Karpas-422 (cell line): Measurements from ENCODE around the gene DLL4. TPM values are rescaled to one million over a fixed set of nuclear protein-coding genes. Genes with fewer than 3 reads are reported as not detected.

Experiments
- DNase-seq: peaks from one replicate; pipeline ENCODE4 v3.0.0-alpha.2; 2015
- H2AFZ ChIP-seq: fragments of 200-600 bp; sonication (generic); 2 replicates; pipeline ENCODE4 v1.6.1; 2014; ENCODE audit warnings: antibody characterized with exemption, low read length, mixed read lengths
- H3K27ac ChIP-seq: fragments of 200-600 bp; sonication (generic); 2 replicates; pipeline ENCODE4 v1.5.1; 2014; ENCODE audit warnings: mild to moderate bottlenecking, low read length, moderate library complexity
- H3K27me3 ChIP-seq: fragments of 200-600 bp; sonication (generic); 2 replicates; pipeline ENCODE4 v1.6.1; 2014; ENCODE audit warnings: low read length, mixed read lengths
- H3K36me3 ChIP-seq: fragments of 200-600 bp; sonication (generic); 2 replicates; pipeline ENCODE4 v1.6.1; 2014; ENCODE audit warnings: low read length, mixed read lengths; ENCODE audit not compliant: insufficient read depth
- H3K4me1 ChIP-seq: fragments of 200-600 bp; sonication (generic); 2 replicates; pipeline ENCODE4 v1.6.1; 2014; ENCODE audit warnings: mild to moderate bottlenecking, low read length, mixed read lengths
- H3K4me2 ChIP-seq: fragments of 200-600 bp; sonication (generic); 2 replicates; pipeline ENCODE4 v1.6.1; 2014; ENCODE audit warnings: low read length, low read depth, mild to moderate bottlenecking; ENCODE audit not compliant: poor library complexity, severe bottlenecking
- H3K4me3 ChIP-seq: fragments of 200-600 bp; sonication (generic); 2 replicates; pipeline ENCODE4 v1.5.1; 2014; ENCODE audit warnings: mild to moderate bottlenecking, antibody characterized with exemption, low read length, mixed read lengths
- H3K79me2 ChIP-seq: fragments of 200-600 bp; sonication (generic); 2 replicates; pipeline ENCODE4 v1.6.1; 2014; ENCODE audit warnings: mild to moderate bottlenecking, low read length, mixed read lengths
- H3K9ac ChIP-seq: fragments of 200-600 bp; sonication (generic); 2 replicates; pipeline ENCODE4 v1.6.0; 2014; ENCODE audit warnings: low read length
- H3K9me2 ChIP-seq: fragments of 200-600 bp; sonication (generic), shearing (Covaris generic); replicated peaks from 2 replicates; pipeline ENCODE4 v1.6.0; 2014; ENCODE audit warnings: mild to moderate bottlenecking, low read length, moderate library complexity; ENCODE audit not compliant: insufficient read depth
- H3K9me3 ChIP-seq: fragments of 300-700, 200-600 bp; sonication (generic); 2 replicates; pipeline ENCODE4 v1.6.1; 2014; ENCODE audit warnings: low read length, mixed read lengths
- H4K20me1 ChIP-seq: fragments of 200-600 bp; sonication (generic); 2 replicates; pipeline ENCODE4 v1.6.1; 2014; ENCODE audit warnings: mild to moderate bottlenecking, antibody characterized with exemption, low read length, low read depth; ENCODE audit not compliant: insufficient read depth
- total RNA-seq: library from RNA; depleted of rRNA; stranded (reverse); fragments of >200 nt; shearing (Covaris generic); gene quantifications from 2 replicates; pipeline ENCODE4 v1.2.3, GENCODE V29; 2014; ENCODE audit warnings: low replicate concordance; rRNA removed

DLL4 gene
- total RNA-seq: 0.36 TPM in 1 of 2 replicates, not detected in the other

DNA sequence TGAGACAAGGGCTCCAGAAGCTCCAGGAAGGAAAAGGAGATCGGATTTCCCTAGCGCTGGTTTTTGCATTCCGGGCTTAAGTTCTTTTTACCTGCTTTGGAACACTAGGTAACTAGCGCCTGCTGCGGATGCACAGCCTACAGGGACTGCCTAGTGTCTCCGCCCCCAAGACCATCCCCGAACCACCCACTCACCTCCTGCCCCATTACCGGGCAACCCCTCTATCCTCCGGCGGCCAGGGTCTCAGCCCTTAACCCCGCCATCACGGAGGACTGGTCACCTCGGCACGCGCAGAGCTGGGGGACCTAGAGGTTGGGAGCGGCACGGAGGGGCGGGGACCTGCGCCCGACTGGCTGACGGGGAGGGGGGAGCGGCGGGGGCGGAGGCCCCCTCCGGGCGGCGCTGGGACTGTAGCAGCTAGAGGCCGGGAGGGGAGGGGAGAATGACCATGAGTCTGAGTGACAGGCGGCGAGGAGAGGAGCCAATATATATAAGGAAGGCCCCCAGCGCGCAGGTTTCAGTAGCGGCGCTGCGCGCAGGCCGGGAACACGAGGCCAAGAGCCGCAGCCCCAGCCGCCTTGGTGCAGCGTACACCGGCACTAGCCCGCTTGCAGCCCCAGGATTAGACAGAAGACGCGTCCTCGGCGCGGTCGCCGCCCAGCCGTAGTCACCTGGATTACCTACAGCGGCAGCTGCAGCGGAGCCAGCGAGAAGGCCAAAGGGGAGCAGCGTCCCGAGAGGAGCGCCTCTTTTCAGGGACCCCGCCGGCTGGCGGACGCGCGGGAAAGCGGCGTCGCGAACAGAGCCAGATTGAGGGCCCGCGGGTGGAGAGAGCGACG lies at the start of gene DLL4:
TSS of gene DLL4 (plus strand) at position 520 of the 839 bp plus-strand sequence. CDS start 329 bp downstream, outside the sequence.
- peak within 1 kb of the TSS; percentile 91 for H3K4me2 ChIP-seq
- H3K79me2 ChIP-seq: no peaks in the 10 kb centered on the region
- no peak within 1 kb of the TSS for H3K27ac ChIP-seq
- peak within 1 kb of the TSS; percentile 43; the same call in 1 of the 2 replicates for H2AFZ ChIP-seq
- peak; percentile 74 for DNase-seq
- H3K36me3 ChIP-seq: no peaks in the 10 kb centered on the region
- H3K27me3 ChIP-seq: no peaks in the 10 kb centered on the region
- no peaks in the 10 kb centered on the region for H3K9me2 ChIP-seq
- H3K9me3 ChIP-seq: no peaks in the 10 kb centered on the region
- H3K4me3 ChIP-seq: peak within 1 kb of the TSS; percentile 65
- H4K20me1 ChIP-seq: no peaks in the 10 kb centered on the region
- peaks cover 36% of the 10 kb centered on the region for H3K4me1 ChIP-seq
- H3K9ac ChIP-seq: peak within 1 kb of the TSS; percentile 54

DNA sequence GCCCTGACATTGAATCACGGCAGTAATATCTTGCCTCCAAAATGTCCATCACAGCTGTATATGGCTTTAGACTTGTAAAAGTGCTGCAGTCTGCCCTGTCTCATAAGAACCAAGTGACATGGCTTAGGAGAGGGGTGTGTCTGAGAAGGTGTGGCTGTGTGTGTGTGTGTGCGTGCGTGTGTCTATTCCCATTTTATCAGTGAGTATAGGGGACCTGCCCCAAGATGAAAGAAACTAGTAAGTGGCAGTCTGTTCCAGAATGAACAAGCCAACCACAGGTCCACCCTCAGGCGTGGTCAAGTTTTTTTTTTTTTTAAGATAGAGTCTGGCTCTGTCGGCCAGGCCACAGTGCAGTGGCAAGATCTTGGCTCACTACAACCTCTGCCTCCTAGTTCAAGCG lies 49.5 kb upstream of the DLL4 start:
- no peaks in the 10 kb centered on the region for H3K9me3 ChIP-seq
- no peak overlapping the region for H3K9ac ChIP-seq
- no peaks in the 10 kb centered on the region for H3K27me3 ChIP-seq
- no peak for DNase-seq
- no peak overlapping the region for H3K4me3 ChIP-seq
- no peak overlapping the region for H3K27ac ChIP-seq
- H3K36me3 ChIP-seq: no peaks in the 10 kb centered on the region
- no peaks in the 10 kb centered on the region for H4K20me1 ChIP-seq
- no peak overlapping the region for H2AFZ ChIP-seq
- H3K4me2 ChIP-seq: no peak overlapping the region
- H3K79me2 ChIP-seq: no peaks in the 10 kb centered on the region
- H3K9me2 ChIP-seq: no peaks in the 10 kb centered on the region
- H3K4me1 ChIP-seq: no peaks in the 10 kb centered on the region; the same call in 1 of the 2 replicates

DNA sequence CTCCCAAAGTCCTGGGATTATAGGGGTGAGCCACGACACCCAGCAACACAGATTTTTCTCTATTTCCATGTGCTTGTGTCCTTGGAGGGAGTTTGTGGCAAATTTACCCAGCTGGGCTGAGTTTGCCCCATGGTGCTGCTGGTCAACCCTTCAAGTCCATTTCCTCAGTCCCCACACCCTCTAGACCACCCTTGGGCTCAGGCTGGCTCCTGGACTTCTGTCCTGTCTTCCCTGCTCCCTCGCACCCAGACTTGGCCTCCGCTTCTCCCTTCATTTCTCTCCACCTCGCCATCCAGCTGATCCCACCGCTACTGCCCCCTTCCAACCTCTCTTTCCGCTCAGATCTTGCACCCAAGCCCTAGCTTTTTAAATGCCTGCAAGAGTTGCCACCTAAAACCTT lies 47.8 kb upstream of the DLL4 start:
- H3K9me2 ChIP-seq: no peaks in the 10 kb centered on the region
- H3K36me3 ChIP-seq: no peaks in the 10 kb centered on the region
- H3K4me2 ChIP-seq: no peak overlapping the region
- no peak overlapping the region for H3K9ac ChIP-seq
- no peaks in the 10 kb centered on the region for H4K20me1 ChIP-seq
- H3K27ac ChIP-seq: no peak overlapping the region
- H3K79me2 ChIP-seq: no peaks in the 10 kb centered on the region
- DNase-seq: no peak
- H3K27me3 ChIP-seq: no peaks in the 10 kb centered on the region
- H3K4me3 ChIP-seq: no peak overlapping the region
- H2AFZ ChIP-seq: no peak overlapping the region
- H3K9me3 ChIP-seq: no peaks in the 10 kb centered on the region
- no peaks in the 10 kb centered on the region for H3K4me1 ChIP-seq

GRCh38 chr15:40886586-40886985 lies 42.6 kb upstream of the DLL4 start:
- Histone ChIP-seq H3K36me3 (no peaks in the 10 kb centered on the region), H3K79me2 (no peaks in the 10 kb centered on the region), H3K4me1 (peaks cover 7% of the 10 kb centered on the region), H3K9me2 (no peaks in the 10 kb centered on the region), H3K9me3 (no peaks in the 10 kb centered on the region), H3K27me3 (no peaks in the 10 kb centered on the region), H2AFZ (no peak overlapping the region), H3K4me2 (no peak overlapping the region), H3K27ac (no peak overlapping the region), H4K20me1 (no peaks in the 10 kb centered on the region), H3K4me3 (no peak overlapping the region), H3K9ac (no peak overlapping the region)
- DNase-seq: no peak

GRCh38 chr15:40889112-40889511 lies 40.0 kb upstream of the DLL4 start:
- DNase-seq: no peak
- Histone ChIP-seq H3K9me3 (no peaks in the 10 kb centered on the region), H3K9me2 (no peaks in the 10 kb centered on the region), H3K27me3 (no peaks in the 10 kb centered on the region), H4K20me1 (no peaks in the 10 kb centered on the region), H3K9ac (no peak overlapping the region), H3K4me2 (no peak overlapping the region), H2AFZ (no peak overlapping the region), H3K79me2 (no peaks in the 10 kb centered on the region), H3K4me3 (no peak overlapping the region), H3K27ac (no peak overlapping the region), H3K36me3 (no peaks in the 10 kb centered on the region), H3K4me1 (peaks cover 17% of the 10 kb centered on the region)

GRCh38 chr15:40891138-40891537 lies 38.0 kb upstream of the DLL4 start:
- H3K9me3 ChIP-seq: no peaks in the 10 kb centered on the region
- H3K4me2 ChIP-seq: no peak overlapping the region
- H2AFZ ChIP-seq: peak overlapping the region; percentile 45; the same call in 1 of the 2 replicates
- no peak overlapping the region for H3K27ac ChIP-seq
- no peak for DNase-seq
- H3K9ac ChIP-seq: no peak overlapping the region
- no peaks in the 10 kb centered on the region for H3K9me2 ChIP-seq
- 0 out of 2 replicates have a peak, but pooled peaks cover 3% of the 10 kb centered on the region for H4K20me1 ChIP-seq
- H3K36me3 ChIP-seq: 0 out of 2 replicates have a peak, but pooled peaks cover 2% of the 10 kb centered on the region
- no peak overlapping the region for H3K4me3 ChIP-seq
- H3K79me2 ChIP-seq: peaks cover 17% of the 10 kb centered on the region
- no peaks in the 10 kb centered on the region for H3K27me3 ChIP-seq
- H3K4me1 ChIP-seq: peaks cover 28% of the 10 kb centered on the region

DNA sequence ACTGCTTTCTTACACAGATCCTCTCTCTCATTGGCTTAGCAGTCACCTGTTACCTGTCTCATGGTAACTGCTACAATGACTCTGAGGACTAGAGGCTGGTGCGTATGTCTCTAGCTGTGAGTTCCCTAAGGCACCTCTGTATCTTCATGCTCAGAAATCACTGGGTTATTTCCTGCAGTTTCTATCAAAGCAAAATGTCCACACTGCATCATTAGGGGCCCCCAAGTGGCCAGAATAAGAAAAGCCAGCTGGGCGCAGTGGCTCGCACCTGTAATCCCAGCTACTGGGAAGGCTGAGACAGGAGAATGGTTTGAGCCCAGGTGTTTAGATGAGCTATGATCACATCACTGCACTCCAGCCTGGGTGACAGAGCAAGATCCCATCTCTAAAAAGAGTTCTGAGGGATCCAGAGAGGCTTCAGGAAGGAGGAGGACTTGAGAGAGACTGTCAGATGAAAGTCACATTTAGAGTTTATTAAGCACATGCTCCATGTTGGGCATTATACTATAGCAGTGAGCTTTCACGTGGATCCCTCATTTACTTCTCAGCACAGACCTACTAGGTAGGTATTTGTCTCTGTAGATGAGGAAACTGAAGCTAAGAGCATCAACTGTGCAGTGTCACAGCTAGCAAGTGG lies 37.2 kb upstream of the DLL4 start:
- Histone ChIP-seq H4K20me1 (0 out of 2 replicates have a peak, but pooled peaks cover 3% of the 10 kb centered on the region), H3K36me3 (0 out of 2 replicates have a peak, but pooled peaks cover 3% of the 10 kb centered on the region), H3K79me2 (peaks cover 17% of the 10 kb centered on the region), H3K4me2 (no peak overlapping the region), H3K27me3 (no peaks in the 10 kb centered on the region), H3K4me3 (no peak overlapping the region), H3K4me1 (peaks cover 28% of the 10 kb centered on the region), H3K9me3 (no peaks in the 10 kb centered on the region), H3K27ac (no peak overlapping the region), H2AFZ (peak overlapping the region; percentile 45; the same call in 1 of the 2 replicates), H3K9ac (no peak overlapping the region), H3K9me2 (no peaks in the 10 kb centered on the region)
- DNase-seq: peak; percentile 78

DNA sequence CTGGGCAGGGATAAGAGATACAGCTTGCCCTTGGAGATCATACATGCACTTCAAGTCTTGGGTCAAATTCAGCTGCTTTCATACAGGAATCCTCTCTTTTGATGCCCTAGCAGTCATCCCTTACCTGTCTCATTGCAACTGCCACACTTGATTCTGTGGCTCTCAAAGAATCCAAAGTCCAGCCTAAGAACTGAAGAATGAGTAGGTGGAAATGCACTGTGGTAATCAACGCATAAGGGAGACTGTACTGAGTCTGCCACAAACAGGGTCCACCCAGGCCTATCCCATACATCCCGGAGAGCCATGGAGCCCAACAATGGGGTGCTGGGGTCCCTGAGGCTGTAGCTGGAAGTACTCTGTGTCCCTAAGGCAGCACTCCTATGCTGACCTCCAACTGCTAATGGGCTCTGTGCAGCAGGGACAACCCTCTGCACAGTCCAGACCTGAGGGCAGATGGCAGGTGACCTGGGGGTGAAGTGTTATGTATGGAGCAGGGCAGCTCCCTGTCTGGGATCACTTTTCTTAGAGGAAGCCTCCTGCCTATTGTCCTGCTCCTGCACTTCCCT lies 36.6 kb upstream of the DLL4 start:
- H3K36me3 ChIP-seq: 0 out of 2 replicates have a peak, but pooled peaks cover 3% of the 10 kb centered on the region
- H3K9me2 ChIP-seq: no peaks in the 10 kb centered on the region
- H3K27me3 ChIP-seq: no peaks in the 10 kb centered on the region
- no peak overlapping the region for H3K9ac ChIP-seq
- H3K79me2 ChIP-seq: peaks cover 17% of the 10 kb centered on the region
- H3K27ac ChIP-seq: no peak overlapping the region
- DNase-seq: no peak
- H3K9me3 ChIP-seq: no peaks in the 10 kb centered on the region
- H2AFZ ChIP-seq: no peak overlapping the region
- no peak overlapping the region for H3K4me2 ChIP-seq
- no peak overlapping the region for H3K4me3 ChIP-seq
- peaks cover 28% of the 10 kb centered on the region for H3K4me1 ChIP-seq
- H4K20me1 ChIP-seq: 0 out of 2 replicates have a peak, but pooled peaks cover 3% of the 10 kb centered on the region
